GM23248 (cell line): Measurements from ENCODE around the gene RBM47. TPM values are rescaled to one million over a fixed set of nuclear protein-coding genes. Genes with fewer than 3 reads are reported as not detected.

Source experiments
- DNase-seq: peaks from one replicate; pipeline ENCODE4 v3.0.0-alpha.2; 2015
- H2AFZ ChIP-seq: fragments of 200-600 bp; sonication (generic); 2 replicates; pipeline ENCODE4 v1.6.1; 2016; ENCODE audit warnings: antibody characterized with exemption
- H3F3A ChIP-seq: fragments of 200-600 bp; sonication (generic); 2 replicates; pipeline ENCODE4 v1.6.1; 2016; ENCODE audit warnings: mild to moderate bottlenecking, antibody characterized with exemption, mixed run types; ENCODE audit not compliant: insufficient read depth
- H3K27ac ChIP-seq: fragments of 200-600 bp; sonication (generic); 2 replicates; pipeline ENCODE4 v1.5.1; 2016; ENCODE audit warnings: mild to moderate bottlenecking
- H3K27me3 ChIP-seq: fragments of 200-600 bp; sonication (generic); replicated peaks from 2 replicates; pipeline ENCODE4 v1.6.1; 2016; ENCODE audit warnings: mild to moderate bottlenecking; ENCODE audit not compliant: insufficient read depth
- H3K36me3 ChIP-seq: fragments of 200-600 bp; sonication (generic); 2 replicates; pipeline ENCODE4 v1.6.1; 2016; ENCODE audit warnings: low read depth, mild to moderate bottlenecking
- H3K4me1 ChIP-seq: fragments of 200-600 bp; sonication (generic); 2 replicates; pipeline ENCODE4 v1.6.1; 2016; ENCODE audit warnings: mild to moderate bottlenecking; ENCODE audit not compliant: insufficient read depth
- H3K4me2 ChIP-seq: fragments of 200-600 bp; sonication (generic); one replicate; pipeline ENCODE4 v1.6.1; 2016; ENCODE audit warnings: mild to moderate bottlenecking; ENCODE audit not compliant: unreplicated experiment
- H3K4me3 ChIP-seq: fragments of 200-600 bp; sonication (generic); 2 replicates; pipeline ENCODE4 v1.5.1; 2016; ENCODE audit warnings: mild to moderate bottlenecking
- H3K79me2 ChIP-seq: fragments of 200-600 bp; sonication (generic); 2 replicates; pipeline ENCODE4 v1.6.1; 2016; ENCODE audit warnings: mild to moderate bottlenecking; ENCODE audit not compliant: insufficient read depth
- H3K9ac ChIP-seq: fragments of 200-600 bp; sonication (generic); 2 replicates; pipeline ENCODE4 v1.6.1; 2016; ENCODE audit warnings: mild to moderate bottlenecking
- H3K9me2 ChIP-seq: fragments of 200-600 bp; sonication (generic); 2 replicates; pipeline ENCODE4 v1.6.1; 2016; ENCODE audit warnings: mixed run types, mild to moderate bottlenecking, moderate library complexity; ENCODE audit not compliant: insufficient read depth
- H3K9me3 ChIP-seq: fragments of 200-600 bp; sonication (generic); one replicate; pipeline ENCODE4 v1.6.1; 2017; ENCODE audit warnings: low read depth
- H4K20me1 ChIP-seq: fragments of 200-600 bp; sonication (generic); 2 replicates; pipeline ENCODE4 v1.6.0; 2016; ENCODE audit not compliant: insufficient read depth
- EZH2 ChIP-seq: fragments of 200-600 bp; sonication (generic); IDR thresholded peaks from 2 replicates; pipeline ENCODE4 v1.6.1; 2018; ENCODE audit warnings: antibody characterized with exemption, mild to moderate bottlenecking; ENCODE audit not compliant: insufficient read depth, poor library complexity, severe bottlenecking
- EZH2phosphoT487 ChIP-seq: fragments of 200-600 bp; sonication (generic); IDR thresholded peaks from 2 replicates; pipeline ENCODE4 v1.6.1; 2018; ENCODE audit warnings: antibody characterized with exemption, moderate library complexity, mild to moderate bottlenecking, low read depth; ENCODE audit not compliant: insufficient read depth
- WGBS, 2 experiments: methylation state at CpG; one replicate each; pipeline ENCODE4 v1.1.6; 2015 to 2017; ENCODE audit warnings: low lambda C conversion rate in 2 of 2, low coverage in 1 of 2; ENCODE audit errors: missing lambda C conversion rate in 2 of 2; 5-methylcytosine and 5-hydroxymethylcytosine counted together
- in situ Hi-C: fragments of 300-500 bp; cut with MboI; formaldehyde crosslinking; loops from 2 replicates; pipeline ENCODE4 v1.15.0; 2020
- polyA plus RNA-seq: library from polyadenylated mRNA; unstranded; fragments of >200 nt; fragmentation: Nextera tagmentation; extraction: Ambion mirVana; gene quantifications from 2 replicates; pipeline ENCODE4 v1.2.1, GENCODE V29; 2016
- total RNA-seq: library from RNA; depleted of rRNA; stranded (reverse); fragments of >200 nt; shearing (Covaris generic); gene quantifications from 2 replicates; pipeline ENCODE4 v1.2.3, GENCODE V29; 2014

Gene RBM47
- total and polyA plus RNA-seq, 2 experiments from 2014 or later, result 0.70 to 1.3 TPM

DNA sequence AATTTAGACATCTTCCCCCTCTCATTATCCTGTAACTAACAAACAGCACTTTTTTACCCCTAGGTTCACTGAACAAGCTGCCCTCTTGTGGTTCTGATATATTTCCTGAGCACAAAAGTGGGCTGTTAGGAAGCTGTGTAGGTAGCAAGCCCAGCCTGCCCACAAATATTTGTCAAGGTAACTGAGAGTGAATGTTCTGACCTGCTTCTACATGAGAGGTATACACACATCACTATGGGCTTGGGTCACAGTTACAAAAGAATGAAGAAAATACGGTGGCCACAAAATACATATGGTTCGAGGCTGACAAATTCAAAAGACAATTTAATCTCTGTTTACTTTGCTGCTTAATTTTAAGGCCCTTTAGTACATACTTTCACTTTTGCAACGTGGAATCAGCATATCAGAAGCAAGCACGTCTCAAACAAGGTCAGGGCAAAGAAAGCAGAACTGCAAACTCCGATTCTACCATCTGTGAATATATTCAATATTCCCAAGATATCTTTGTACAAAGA is 78.7 kb downstream of the RBM47 start:
- Histone ChIP-seq H3K79me2 (no peaks in the 10 kb centered on the region), H3K4me2 (peak overlapping the region; percentile 79), H3K9me2 (no peaks in the 10 kb centered on the region), H3K27me3 (no peaks in the 10 kb centered on the region), H3K9me3 (no peaks in the 10 kb centered on the region), H3K4me3 (peak overlapping the region; percentile 70), H4K20me1 (no peaks in the 10 kb centered on the region), H3K9ac (peak overlapping the region; percentile 66), H3F3A (no peaks in the 10 kb centered on the region), H3K4me1 (peaks cover 18% of the 10 kb centered on the region), H3K36me3 (no peaks in the 10 kb centered on the region), H2AFZ (peak overlapping the region; percentile 85), H3K27ac (peak overlapping the region; percentile 40)
- DNase-seq, result peak; percentile 59
- no peak for TF ChIP-seq EZH2
- no peak for TF ChIP-seq EZH2phosphoT487
- 1 to 4% methylated on average over 5 of the region's 5 CpGs for WGBS, 2 experiments
- in situ Hi-C loops, result no loop called here

DNA sequence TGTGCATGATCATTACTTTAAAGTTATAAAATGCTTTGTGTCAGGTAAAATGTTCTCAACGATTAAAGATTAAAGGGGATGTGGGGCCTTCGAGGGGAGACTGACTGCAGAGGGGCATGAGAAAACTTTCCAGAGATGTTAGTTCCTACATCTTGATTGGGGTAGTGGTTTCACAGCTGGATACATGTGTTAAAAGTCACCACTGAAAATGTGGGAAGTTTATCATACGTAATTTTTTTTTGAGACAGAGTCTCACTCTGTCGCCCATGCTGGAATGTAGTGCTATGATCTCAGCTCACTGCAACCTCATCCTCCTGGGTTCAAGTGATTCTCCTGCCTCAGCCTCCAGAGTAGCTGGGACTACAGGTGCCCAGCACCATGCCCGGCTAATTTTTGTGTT is 79.5 kb downstream of the RBM47 start:
- in situ Hi-C loops, result no loop called here
- Histone ChIP-seq H3K79me2 (no peaks in the 10 kb centered on the region), H3K27me3 (no peaks in the 10 kb centered on the region), H4K20me1 (no peaks in the 10 kb centered on the region), H3K27ac (no peak overlapping the region), H3K4me3 (no peak overlapping the region), H3K9me2 (no peaks in the 10 kb centered on the region), H3K36me3 (no peaks in the 10 kb centered on the region), H3F3A (no peaks in the 10 kb centered on the region), H3K4me2 (no peak overlapping the region), H2AFZ (no peak overlapping the region), H3K9me3 (no peaks in the 10 kb centered on the region), H3K4me1 (peaks cover 18% of the 10 kb centered on the region), H3K9ac (no peak overlapping the region)
- WGBS, 2 experiments, result 75 to 76% methylated on average over 5 of the region's 5 CpGs
- TF ChIP-seq EZH2, result no peak
- no peak for TF ChIP-seq EZH2phosphoT487
- DNase-seq, result no peak

DNA sequence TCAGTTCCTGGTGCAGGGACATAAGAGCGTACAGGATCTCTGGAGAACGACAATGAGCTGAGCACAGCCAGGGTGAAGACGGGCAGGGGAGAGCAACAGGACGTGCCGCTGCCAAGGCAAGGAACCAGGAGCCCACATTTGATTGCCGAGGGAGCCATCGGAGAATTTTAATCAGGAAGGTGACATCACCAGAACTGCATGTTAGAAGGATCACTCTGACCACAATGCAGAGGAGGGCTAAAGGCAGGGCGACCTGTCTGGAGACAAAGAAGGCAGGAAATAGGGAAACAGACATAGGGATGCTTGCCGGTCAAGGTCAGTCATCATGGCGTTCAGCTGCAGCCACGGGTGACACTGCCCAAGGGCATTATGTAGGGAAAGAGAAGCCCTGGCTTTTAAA is 81.4 kb downstream of the RBM47 start:
- no peak overlapping the region for H3K4me2 ChIP-seq
- TF ChIP-seq EZH2phosphoT487 (no peak), EZH2 (no peak)
- H2AFZ ChIP-seq, result no peak overlapping the region
- no peaks in the 10 kb centered on the region for H3K79me2 ChIP-seq
- H3K9me2 ChIP-seq, result no peaks in the 10 kb centered on the region
- in situ Hi-C loops, result no loop called here
- no peaks in the 10 kb centered on the region for H3K9me3 ChIP-seq
- no peak overlapping the region for H3K4me3 ChIP-seq
- peak; percentile 56 for DNase-seq
- no peaks in the 10 kb centered on the region for H3K36me3 ChIP-seq
- WGBS, 2 experiments, result 48 to 54% methylated on average over 11 of the region's 11 CpGs
- no peak overlapping the region for H3K9ac ChIP-seq
- no peaks in the 10 kb centered on the region for H3F3A ChIP-seq
- H4K20me1 ChIP-seq, result no peaks in the 10 kb centered on the region
- H3K27me3 ChIP-seq, result no peaks in the 10 kb centered on the region
- no peak overlapping the region for H3K27ac ChIP-seq
- peaks cover 29% of the 10 kb centered on the region for H3K4me1 ChIP-seq

DNA sequence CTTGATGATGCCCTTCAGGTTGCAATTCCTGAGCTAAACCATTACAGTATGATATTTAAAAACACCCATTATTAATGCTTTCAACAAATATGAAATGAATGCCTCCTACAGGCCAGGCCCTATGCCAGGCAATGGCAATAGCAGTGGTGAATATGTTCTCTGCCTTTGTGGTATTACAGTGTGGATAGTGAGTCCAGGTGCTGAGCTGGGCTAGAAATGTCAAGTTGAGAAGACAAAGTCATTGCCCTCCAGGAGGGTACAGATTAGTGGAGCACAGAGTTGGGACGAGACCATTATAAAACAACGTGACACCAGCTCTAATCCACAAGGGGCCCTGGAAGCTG is 81.9 kb downstream of the RBM47 start:
- Histone ChIP-seq H4K20me1 (no peaks in the 10 kb centered on the region), H3K9me3 (no peaks in the 10 kb centered on the region), H2AFZ (no peak overlapping the region), H3K4me2 (no peak overlapping the region), H3F3A (no peaks in the 10 kb centered on the region), H3K4me3 (no peak overlapping the region), H3K4me1 (peaks cover 29% of the 10 kb centered on the region), H3K27ac (no peak overlapping the region), H3K9ac (no peak overlapping the region), H3K27me3 (no peaks in the 10 kb centered on the region), H3K9me2 (no peaks in the 10 kb centered on the region), H3K79me2 (no peaks in the 10 kb centered on the region), H3K36me3 (no peaks in the 10 kb centered on the region)
- no peak for DNase-seq
- in situ Hi-C loops, result no loop called here
- TF ChIP-seq EZH2phosphoT487 (no peak), EZH2 (no peak)
- WGBS, 2 experiments, result 96 to 100% methylated on average over 2 of the region's 2 CpGs
